Measurements from ENCODE around the gene PEBP1. TPM values are rescaled to one million over a fixed set of nuclear protein-coding genes. Genes with fewer than 3 reads are reported as not detected.

PEBP1 gene
- total RNA-seq, 1 experiment from 2014 or later, result 312 TPM

DNA sequence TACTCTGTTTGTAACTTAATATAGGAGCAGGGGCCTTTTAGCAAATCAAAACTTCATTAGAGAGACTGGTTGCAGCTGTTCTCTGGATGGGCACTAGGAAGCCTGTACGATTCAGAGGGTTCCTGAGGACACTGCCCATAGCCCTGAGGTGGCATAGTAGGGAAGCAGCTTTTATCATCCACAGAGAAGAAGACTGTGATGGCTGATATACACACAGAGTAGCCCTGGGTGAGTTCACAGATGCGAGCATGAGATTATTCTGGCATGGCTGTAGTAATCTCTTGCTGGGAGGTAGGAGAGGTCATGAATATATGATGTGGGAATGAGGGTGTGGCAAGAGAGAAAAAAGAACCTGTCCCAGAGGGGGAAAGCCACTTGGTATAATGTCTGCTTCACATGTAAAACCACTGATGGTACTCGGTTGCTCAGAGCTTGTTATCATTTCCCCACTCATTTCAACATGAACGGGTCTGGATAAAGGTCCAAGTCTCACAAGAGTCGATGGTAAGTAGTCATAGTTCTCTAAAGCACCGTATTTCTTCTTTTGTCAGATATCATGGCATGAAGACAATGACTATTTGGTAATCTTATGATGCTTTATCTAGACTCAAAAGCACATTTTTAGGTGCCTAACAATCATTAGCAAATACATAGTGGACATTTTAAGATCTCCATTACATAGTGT lies 52.0 kb downstream of the PEBP1 start:
- BruUV-seq (replicated peaks), result no TSS peak
- no peaks in the 10 kb centered on the region for H3K4me1 ChIP-seq (ENCODE audit: insufficient read depth, low read length, poor library complexity, severe bottlenecking)
- H3K36me3 ChIP-seq (ENCODE audit: insufficient read depth, low read length, poor library complexity, severe bottlenecking), result no peaks in the 10 kb centered on the region
- no peaks in the 10 kb centered on the region for H3K9me3 ChIP-seq (ENCODE audit: low read depth, low read length, poor library complexity, severe bottlenecking)
- DNase-seq (ENCODE audit: low spot score), result no peak
- H3K27me3 ChIP-seq (replicated peaks; ENCODE audit: insufficient read depth, low read depth, low read length, poor library complexity), result no peaks in the 10 kb centered on the region
- no peak overlapping the region for H3K27ac ChIP-seq (ENCODE audit: low read depth, low read length, poor library complexity, severe bottlenecking)
- H3K4me3 ChIP-seq (ENCODE audit: low read depth, low read length, poor library complexity, severe bottlenecking), result no peak overlapping the region
- intact Hi-C loops (cut with micrococcal nuclease; ENCODE audit: unreplicated experiment), result no loop called here
- TF ChIP-seq, protein P1, sequence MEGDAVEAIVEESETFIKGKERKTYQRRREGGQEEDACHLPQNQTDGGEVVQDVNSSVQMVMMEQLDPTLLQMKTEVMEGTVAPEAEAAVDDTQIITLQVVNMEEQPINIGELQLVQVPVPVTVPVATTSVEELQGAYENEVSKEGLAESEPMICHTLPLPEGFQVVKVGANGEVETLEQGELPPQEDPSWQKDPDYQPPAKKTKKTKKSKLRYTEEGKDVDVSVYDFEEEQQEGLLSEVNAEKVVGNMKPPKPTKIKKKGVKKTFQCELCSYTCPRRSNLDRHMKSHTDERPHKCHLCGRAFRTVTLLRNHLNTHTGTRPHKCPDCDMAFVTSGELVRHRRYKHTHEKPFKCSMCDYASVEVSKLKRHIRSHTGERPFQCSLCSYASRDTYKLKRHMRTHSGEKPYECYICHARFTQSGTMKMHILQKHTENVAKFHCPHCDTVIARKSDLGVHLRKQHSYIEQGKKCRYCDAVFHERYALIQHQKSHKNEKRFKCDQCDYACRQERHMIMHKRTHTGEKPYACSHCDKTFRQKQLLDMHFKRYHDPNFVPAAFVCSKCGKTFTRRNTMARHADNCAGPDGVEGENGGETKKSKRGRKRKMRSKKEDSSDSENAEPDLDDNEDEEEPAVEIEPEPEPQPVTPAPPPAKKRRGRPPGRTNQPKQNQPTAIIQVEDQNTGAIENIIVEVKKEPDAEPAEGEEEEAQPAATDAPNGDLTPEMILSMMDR (conservative IDR thresholded peaks at IDR 0.05; ENCODE audit: low read depth, low read length), result no peak
- no peak for TF ChIP-seq EZH2 (IDR thresholded peaks at IDR 0.05; ENCODE audit: borderline replicate concordance, low read depth, low read length, poor library complexity, severe bottlenecking)
- CTCF ChIA-PET, result no interaction called here
- POLR2A ChIA-PET (ENCODE audit: low non-redundant PET), result no interaction called here

DNA sequence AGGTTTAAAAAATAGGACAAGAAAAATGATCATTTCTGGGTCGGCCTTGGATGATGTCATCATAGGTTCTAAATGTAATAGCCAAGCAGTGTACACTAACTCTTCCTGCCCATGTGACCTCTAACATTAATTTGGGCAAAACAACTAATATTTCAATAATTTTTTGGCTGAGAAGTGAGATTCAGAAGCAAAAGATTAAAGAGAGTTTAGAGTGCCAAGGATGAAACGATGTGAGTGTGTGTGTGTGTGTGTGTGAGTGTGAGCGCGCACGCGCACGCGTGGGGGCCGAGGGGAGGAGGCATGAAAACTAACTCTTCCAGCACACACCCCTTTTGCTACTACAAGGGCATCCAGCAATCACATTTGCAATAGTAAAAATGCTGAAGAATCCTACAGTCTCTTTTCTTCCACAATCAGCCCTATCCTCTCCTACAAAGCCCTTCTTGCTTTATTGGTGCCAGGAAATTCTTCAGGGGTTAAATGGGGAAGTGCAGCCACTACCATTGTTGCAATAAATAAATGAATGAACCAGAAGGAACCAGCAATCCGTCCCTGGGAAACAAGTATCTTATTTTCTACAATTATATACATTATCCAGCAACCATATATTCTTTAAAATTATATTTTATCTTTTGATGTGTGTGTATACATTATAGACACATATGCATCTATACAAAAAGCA lies 52.9 kb downstream of the PEBP1 start:
- H3K27ac ChIP-seq (ENCODE audit: low read depth, low read length, poor library complexity, severe bottlenecking), result no peak overlapping the region
- BruUV-seq (replicated peaks), result no TSS peak

DNA sequence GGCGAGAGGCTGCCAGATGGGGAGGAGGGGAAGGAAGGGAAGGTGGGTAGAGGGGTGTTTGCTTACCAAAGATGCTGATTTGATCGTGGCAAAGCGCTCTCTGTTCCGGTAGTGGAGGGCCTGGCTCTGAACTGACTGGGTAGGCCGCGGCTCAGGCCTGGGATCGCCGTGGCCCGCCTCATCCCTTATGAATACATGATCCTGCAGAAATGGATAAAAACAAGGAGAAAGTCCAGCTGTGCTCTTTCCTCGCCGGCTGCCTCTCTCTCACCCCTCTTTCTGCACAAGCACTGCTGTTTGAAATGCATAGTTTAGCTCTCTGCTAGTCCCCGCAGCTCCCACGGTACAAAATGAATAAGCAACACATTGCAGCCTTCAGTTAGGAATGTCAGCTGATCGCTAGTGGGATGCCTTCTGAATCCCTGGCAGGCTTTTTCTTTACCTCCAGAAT lies 53.8 kb downstream of the PEBP1 start:
- POLR2A ChIA-PET (ENCODE audit: low non-redundant PET), result no interaction called here
- intact Hi-C loops (cut with micrococcal nuclease; ENCODE audit: unreplicated experiment), result no loop called here
- no peak for DNase-seq (ENCODE audit: low spot score)

More for the DNA sequence above, 52.9 kb downstream of the PEBP1 start:
- ChIA-PET CTCF (no interaction called here), POLR2A (ENCODE audit: low non-redundant PET) (no interaction called here)
- DNase-seq (ENCODE audit: low spot score), result no peak
- intact Hi-C loops (cut with micrococcal nuclease; ENCODE audit: unreplicated experiment), result no loop called here
- Histone ChIP-seq H3K36me3 (ENCODE audit: insufficient read depth, low read length, poor library complexity, severe bottlenecking) (no peaks in the 10 kb centered on the region), H3K27me3 (replicated peaks; ENCODE audit: insufficient read depth, low read depth, low read length, poor library complexity) (no peaks in the 10 kb centered on the region), H3K9me3 (ENCODE audit: low read depth, low read length, poor library complexity, severe bottlenecking) (no peaks in the 10 kb centered on the region), H3K4me1 (ENCODE audit: insufficient read depth, low read length, poor library complexity, severe bottlenecking) (no peaks in the 10 kb centered on the region), H3K4me3 (ENCODE audit: low read depth, low read length, poor library complexity, severe bottlenecking) (no peak overlapping the region)
- TF ChIP-seq, protein P1 (conservative IDR thresholded peaks at IDR 0.05; ENCODE audit: low read depth, low read length), result no peak
- no peak for TF ChIP-seq EZH2 (IDR thresholded peaks at IDR 0.05; ENCODE audit: borderline replicate concordance, low read depth, low read length, poor library complexity, severe bottlenecking)

More for the DNA sequence above, 53.8 kb downstream of the PEBP1 start:
- TF ChIP-seq, protein P1 (conservative IDR thresholded peaks at IDR 0.05; ENCODE audit: low read depth, low read length), result no peak
- TF ChIP-seq EZH2 (IDR thresholded peaks at IDR 0.05; ENCODE audit: borderline replicate concordance, low read depth, low read length, poor library complexity, severe bottlenecking), result no peak
- CTCF ChIA-PET, result no interaction called here
- Histone ChIP-seq H3K4me1 (ENCODE audit: insufficient read depth, low read length, poor library complexity, severe bottlenecking) (no peaks in the 10 kb centered on the region), H3K27ac (ENCODE audit: low read depth, low read length, poor library complexity, severe bottlenecking) (no peak overlapping the region), H3K9me3 (ENCODE audit: low read depth, low read length, poor library complexity, severe bottlenecking) (no peaks in the 10 kb centered on the region), H3K27me3 (replicated peaks; ENCODE audit: insufficient read depth, low read depth, low read length, poor library complexity) (no peaks in the 10 kb centered on the region), H3K4me3 (ENCODE audit: low read depth, low read length, poor library complexity, severe bottlenecking) (no peak overlapping the region), H3K36me3 (ENCODE audit: insufficient read depth, low read length, poor library complexity, severe bottlenecking) (no peaks in the 10 kb centered on the region)
- BruUV-seq (replicated peaks), result no TSS peak

Data from A673 (cell line).